ENCODE data around the gene PTK6.

The PTK6 gene

GRCh38 chr20:63549019-63549418 is 11.8 kb upstream of the PTK6 start:
- TF ChIP-seq, protein P1, sequence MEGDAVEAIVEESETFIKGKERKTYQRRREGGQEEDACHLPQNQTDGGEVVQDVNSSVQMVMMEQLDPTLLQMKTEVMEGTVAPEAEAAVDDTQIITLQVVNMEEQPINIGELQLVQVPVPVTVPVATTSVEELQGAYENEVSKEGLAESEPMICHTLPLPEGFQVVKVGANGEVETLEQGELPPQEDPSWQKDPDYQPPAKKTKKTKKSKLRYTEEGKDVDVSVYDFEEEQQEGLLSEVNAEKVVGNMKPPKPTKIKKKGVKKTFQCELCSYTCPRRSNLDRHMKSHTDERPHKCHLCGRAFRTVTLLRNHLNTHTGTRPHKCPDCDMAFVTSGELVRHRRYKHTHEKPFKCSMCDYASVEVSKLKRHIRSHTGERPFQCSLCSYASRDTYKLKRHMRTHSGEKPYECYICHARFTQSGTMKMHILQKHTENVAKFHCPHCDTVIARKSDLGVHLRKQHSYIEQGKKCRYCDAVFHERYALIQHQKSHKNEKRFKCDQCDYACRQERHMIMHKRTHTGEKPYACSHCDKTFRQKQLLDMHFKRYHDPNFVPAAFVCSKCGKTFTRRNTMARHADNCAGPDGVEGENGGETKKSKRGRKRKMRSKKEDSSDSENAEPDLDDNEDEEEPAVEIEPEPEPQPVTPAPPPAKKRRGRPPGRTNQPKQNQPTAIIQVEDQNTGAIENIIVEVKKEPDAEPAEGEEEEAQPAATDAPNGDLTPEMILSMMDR (IDR thresholded peaks at IDR 0.05; ENCODE audit: insufficient read depth, low read length, poor library complexity, severe bottlenecking), result no peak
- DNase-seq (ENCODE audit: extremely low read depth, insufficient read length), result no peak

DNA sequence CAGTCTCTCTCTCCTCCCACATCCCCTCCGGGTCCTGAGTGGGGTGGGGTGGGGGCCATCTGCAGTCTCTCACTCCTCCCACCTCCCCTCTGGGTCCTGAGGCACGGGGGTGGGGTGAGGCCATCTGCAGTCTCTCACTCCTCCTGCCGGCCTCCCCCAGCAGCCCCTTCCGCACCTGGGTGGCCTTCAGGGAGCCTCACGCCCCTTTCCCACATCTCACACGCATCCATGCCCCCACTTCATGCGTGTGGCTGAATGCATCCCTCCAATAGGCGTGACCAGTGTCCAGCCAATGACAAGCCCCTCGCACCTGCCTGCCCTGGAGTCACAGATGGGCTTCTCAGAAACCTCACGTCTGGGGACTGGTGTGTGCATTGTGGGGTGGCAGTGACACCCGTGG is 11.4 kb upstream of the PTK6 start:
- no peaks in the 10 kb centered on the region for H3K36me3 ChIP-seq (ENCODE audit: control insufficient read depth, insufficient read depth, low read length)
- H3K27me3 ChIP-seq (replicated peaks; ENCODE audit: control insufficient read depth, insufficient read depth, low read length), result no peaks in the 10 kb centered on the region
- TF ChIP-seq, protein P1 (IDR thresholded peaks at IDR 0.05; ENCODE audit: insufficient read depth, low read length, poor library complexity, severe bottlenecking), result no peak
- DNase-seq (ENCODE audit: extremely low read depth, insufficient read length), result no peak
- no peak overlapping the region for H3K4me3 ChIP-seq (replicated peaks; ENCODE audit: low read depth, low read length)

More at GRCh38 chr20:63549019-63549418, 11.8 kb upstream of the PTK6 start:
- Histone ChIP-seq H3K36me3 (ENCODE audit: control insufficient read depth, insufficient read depth, low read length) (no peaks in the 10 kb centered on the region), H3K4me3 (replicated peaks; ENCODE audit: low read depth, low read length) (no peak overlapping the region), H3K27me3 (replicated peaks; ENCODE audit: control insufficient read depth, insufficient read depth, low read length) (no peaks in the 10 kb centered on the region)

DNA sequence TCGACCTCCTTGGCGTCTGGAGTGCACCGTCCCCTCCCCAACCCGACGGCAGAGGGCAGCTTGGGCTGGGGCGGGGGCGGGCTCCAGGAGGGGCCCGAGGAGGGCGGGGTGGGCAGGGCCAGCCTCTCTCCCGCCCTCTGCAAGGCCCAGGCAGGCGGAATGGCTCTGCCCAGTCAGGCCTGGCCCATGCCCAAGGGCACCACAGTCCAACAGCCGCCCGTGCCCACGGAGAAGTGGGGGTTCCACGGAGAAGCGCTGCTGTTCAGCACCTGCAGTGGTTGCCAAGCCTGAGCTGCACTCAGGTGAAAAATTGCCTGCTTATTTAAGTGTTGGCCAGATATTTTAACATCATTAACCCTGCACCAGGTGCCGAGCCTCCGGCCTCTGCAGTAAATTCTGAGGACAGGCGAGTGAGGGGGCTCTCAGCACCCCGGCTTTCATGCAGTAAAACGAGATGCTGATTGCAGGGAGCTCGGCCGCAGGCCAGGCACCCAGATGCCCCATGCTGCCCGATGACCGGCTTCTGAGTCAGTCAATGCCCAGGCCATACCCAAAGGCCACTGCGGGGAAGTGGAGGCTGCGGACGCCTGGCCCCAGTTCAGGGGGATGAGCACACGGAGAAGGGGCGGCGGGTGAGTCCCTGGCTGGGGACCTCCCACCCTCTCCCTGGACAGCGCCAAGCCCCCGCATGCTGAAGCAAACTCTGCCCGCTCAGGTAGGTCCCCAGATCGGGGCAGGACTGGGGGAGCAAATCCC is 10.7 kb upstream of the PTK6 start, which contains the start of gene SRMS:
Gene SRMS, minus strand, starts transcription at position 25 of the 756 bp plus-strand sequence. CDS start 286 bp downstream, outside the sequence.
- no peak within 1 kb of the TSS for H3K4me3 ChIP-seq (replicated peaks; ENCODE audit: low read depth, low read length)
- no peaks in the 10 kb centered on the region for H3K27me3 ChIP-seq (replicated peaks; ENCODE audit: control insufficient read depth, insufficient read depth, low read length)
- DNase-seq (ENCODE audit: extremely low read depth, insufficient read length), result no peak
- TF ChIP-seq, protein P1 (IDR thresholded peaks at IDR 0.05; ENCODE audit: insufficient read depth, low read length, poor library complexity, severe bottlenecking), result no peak
- H3K36me3 ChIP-seq (ENCODE audit: control insufficient read depth, insufficient read depth, low read length), result no peaks in the 10 kb centered on the region

- H3K4me3 ChIP-seq (replicated peaks; ENCODE audit: low read depth, low read length), result no peak overlapping the region
- no peak for DNase-seq (ENCODE audit: extremely low read depth, insufficient read length)
- TF ChIP-seq, protein P1 (IDR thresholded peaks at IDR 0.05; ENCODE audit: insufficient read depth, low read length, poor library complexity, severe bottlenecking), result no peak
- H3K36me3 ChIP-seq (ENCODE audit: control insufficient read depth, insufficient read depth, low read length), result no peaks in the 10 kb centered on the region
- H3K27me3 ChIP-seq (replicated peaks; ENCODE audit: control insufficient read depth, insufficient read depth, low read length), result no peaks in the 10 kb centered on the region
Measured at GRCh38 chr20:63546956-63547724, 10.0 kb upstream of the PTK6 start.

DNA sequence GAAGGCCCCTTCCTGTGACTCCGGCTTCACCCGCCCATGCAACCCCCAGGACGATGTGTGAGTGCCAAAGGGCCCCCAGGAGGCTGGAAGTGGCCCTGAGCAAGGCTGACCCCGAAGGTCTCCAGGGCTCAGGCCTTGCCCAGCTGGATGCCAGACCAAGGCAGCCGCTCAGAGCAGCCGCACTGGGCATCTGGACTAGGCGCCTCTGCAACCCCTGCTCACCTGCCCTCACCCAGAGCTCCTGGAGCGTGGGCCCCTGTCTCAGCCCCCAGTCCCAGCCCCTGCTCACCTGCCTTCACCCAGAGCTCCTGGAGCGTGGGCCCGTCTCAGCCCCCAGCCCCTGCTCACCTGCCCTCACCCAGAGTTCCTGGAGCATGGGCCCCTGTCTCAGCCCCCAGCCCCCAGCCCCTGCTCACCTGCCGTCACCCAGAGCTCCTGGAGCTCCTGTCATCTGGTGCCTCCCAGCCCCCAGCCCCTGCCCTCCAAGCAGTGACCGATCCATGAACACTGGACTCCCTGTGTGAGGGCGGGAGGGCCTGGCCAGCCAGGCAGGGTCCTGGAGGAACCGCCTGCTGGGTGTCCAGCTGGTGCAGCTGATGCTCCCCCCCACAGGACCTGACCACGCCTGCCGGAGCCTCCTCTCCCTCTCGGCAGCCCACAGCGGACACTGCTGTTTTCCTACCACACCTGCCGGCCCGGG is 9.2 kb upstream of the PTK6 start:
- TF ChIP-seq, protein P1 (IDR thresholded peaks at IDR 0.05; ENCODE audit: insufficient read depth, low read length, poor library complexity, severe bottlenecking), result no peak
- H3K36me3 ChIP-seq (ENCODE audit: control insufficient read depth, insufficient read depth, low read length), result no peaks in the 10 kb centered on the region
- H3K27me3 ChIP-seq (replicated peaks; ENCODE audit: control insufficient read depth, insufficient read depth, low read length), result no peaks in the 10 kb centered on the region
- no peak overlapping the region for H3K4me3 ChIP-seq (replicated peaks; ENCODE audit: low read depth, low read length)
- no peak for DNase-seq (ENCODE audit: extremely low read depth, insufficient read length)

All from GM06990 (cell line).